HG03460 (cell line): ENCODE measurements around the gene MEX3A.
"Not testable (repeated sequence)": the region's sequence is repeated elsewhere in the genome, so short reads cannot be mapped to it uniquely, and the experiment has no call there.

Experiments
- ATAC-seq: cut with Tn5 transposase; IDR thresholded peaks from one replicate; pipeline ENCODE4 v1.9.1; 2021; ENCODE audit not compliant: unreplicated experiment

The MEX3A gene

DNA sequence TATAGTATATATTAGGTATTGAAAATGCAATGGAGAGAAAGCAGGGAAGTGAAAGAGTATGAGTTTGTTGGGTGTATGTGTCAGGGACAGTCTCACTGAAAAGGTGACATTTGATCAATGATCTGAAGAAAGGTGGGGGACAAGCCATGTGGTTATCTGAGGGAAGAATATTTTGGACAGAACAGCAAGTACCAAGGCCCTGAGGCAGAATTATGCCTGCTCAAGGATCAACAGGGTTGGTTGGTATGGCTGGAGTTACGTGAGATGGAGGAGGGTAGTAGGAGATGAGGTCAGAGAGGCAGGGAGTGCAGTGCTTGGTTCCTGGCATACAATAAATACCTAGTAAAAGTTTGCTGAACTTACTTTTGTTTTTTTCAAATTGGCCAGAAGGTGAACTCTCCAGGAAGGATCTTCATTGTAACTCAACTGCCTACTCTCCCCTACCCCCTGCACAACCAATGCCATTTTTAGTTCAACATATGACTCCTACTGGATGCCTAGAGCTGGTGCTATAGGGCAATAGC, 25.9 kb downstream of the MEX3A start:
- no peak for ATAC-seq

GRCh38 chr1:156055281-156056048, 26.8 kb downstream of the MEX3A start:
- no peak for ATAC-seq

- ATAC-seq, result peak; percentile 63
Observed at GRCh38 chr1:156054500-156055280, 27.6 kb downstream of the MEX3A start, which contains the start of gene LAMTOR2. LAMTOR2 (plus strand) TSS chr1:156054782; CDS start chr1:156054890, 108 bp downstream.

GRCh38 chr1:156053768-156054499, 28.3 kb downstream of the MEX3A start, which contains the start of gene UBQLN4:
UBQLN4 (minus strand) TSS chr1:156053798; CDS start chr1:156053701, 97 bp downstream.
- peak; percentile 49 for ATAC-seq

DNA sequence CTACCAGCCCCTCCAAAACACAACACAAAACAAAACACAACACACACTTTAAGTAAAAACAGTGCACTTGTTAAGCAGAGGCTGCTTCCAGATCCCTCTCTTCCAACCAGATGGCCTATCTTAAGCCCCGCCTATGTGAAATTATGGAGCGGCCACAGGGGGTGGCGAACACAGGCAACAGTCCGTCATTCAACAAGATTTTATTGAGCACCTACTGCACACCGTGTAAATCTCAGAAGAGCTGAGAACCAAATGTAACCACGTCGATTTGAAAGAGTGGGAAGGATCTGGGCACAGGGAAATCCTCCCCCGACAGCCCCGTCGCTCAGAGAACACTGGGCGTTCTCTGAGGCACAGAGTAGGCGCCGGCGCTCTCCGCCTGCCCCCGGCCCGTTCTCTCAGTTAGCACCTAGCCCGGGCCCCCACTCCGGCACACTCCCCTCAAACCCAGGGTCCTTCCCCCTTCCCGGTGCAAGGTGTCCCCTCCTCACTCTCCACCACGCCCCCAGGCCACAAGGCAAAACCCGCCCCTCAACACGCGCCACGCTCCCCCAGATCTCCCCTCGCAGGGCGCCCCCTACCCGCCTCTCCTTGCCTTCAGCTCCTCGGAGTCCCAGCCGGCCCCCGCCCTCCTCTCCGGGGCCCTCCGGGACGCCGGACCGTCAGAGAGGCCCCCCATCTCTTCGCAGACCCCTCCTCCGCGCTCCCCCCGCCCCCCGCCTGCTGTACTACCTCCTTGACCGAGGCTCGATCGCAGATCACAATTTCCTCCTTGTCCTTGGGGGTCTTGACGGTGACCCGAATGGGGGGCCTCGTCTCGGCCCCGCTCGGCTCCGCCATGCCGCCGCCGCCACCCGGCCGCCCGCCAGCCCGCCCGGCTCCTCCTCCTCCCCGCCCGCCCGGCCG, 29.1 kb downstream of the MEX3A start:
- no peak for ATAC-seq

- no peak for ATAC-seq
Observed at GRCh38 chr1:156051011-156051725, 31.1 kb downstream of the MEX3A start.

DNA sequence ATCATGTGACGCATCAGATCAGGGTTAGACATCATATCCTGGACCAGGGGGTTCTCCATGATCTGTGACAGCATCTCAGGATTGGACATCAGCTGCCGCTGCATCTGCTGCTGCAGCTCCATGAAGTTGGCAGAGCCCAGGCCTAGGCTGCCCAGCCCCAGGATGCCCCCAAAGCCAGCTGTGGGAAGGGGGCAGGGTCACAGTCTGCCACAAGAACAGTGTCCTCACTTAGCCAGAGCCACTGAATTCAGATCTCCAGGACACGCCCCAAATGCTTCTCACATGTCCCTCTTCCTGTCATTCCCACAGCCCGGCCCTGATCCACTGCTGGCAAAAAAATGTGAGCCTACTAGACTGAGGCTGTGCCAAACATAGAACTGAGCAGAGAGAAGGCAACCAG, 31.9 kb downstream of the MEX3A start:
- ATAC-seq, result no peak

- no peak for ATAC-seq
Observed at GRCh38 chr1:156048663-156049258, 33.5 kb downstream of the MEX3A start.

- no peak for ATAC-seq
Observed at GRCh38 chr1:156045076-156045475, 37.2 kb downstream of the MEX3A start.

DNA sequence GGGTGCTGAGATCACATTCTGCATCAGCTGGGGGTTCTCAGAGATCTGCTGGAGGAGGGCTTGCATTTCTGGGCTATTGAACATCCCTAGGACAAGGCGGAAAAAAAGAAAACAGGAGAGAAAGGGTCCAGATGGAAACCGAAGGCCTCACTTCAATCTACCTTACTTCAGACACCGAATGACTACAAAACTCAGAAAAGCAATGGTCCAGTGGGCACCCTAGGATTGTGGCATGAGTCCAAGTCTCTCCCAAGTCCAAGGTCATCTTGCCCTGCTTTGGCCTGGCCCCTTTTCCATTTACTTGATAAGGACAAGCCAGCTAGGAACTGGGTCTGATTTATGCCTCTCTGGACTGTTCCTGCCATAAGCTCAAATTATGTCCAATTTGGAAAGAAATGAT, 39.4 kb downstream of the MEX3A start:
- no peak for ATAC-seq

DNA sequence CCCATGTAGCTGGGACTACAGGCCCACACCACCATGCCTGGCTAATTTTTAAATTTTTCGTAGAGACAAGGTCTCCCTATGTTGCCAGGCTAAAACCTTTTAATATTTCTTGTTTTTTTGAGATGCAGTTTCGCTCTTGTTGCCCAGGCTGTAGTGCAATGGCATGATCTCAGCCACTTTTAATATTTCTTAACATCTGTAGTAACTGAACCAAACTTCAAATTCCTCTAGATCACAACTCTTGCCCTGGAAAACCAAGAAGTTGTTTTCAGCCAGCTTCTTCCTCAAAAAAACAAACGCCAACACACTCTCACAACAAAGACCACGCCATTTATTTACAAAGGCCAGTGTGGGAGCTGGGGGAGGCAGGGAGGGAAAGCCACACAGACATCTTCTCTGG, 47.3 kb downstream of the MEX3A start:
- not testable (repeated sequence) for ATAC-seq

- ATAC-seq, result no peak
Observed at GRCh38 chr1:156033011-156033410, 49.3 kb downstream of the MEX3A start.

DNA sequence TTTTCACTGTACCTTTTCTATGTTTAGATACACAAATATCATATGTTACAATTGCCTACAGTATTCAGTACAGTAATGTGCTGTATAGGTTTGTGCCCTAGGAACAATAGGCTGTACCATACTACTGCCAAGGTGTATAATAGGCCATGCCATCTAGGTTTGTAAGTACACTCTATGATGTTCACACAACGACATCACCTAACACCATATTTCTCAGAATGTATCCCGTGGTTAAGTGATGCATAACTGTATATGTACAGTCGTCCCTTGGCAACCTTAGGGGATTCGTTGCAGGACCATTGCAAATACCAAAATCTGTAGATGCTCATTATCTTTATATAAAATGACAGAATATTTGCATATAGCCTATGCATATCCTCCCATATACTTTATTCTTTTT, 55.7 kb downstream of the MEX3A start:
- no peak for ATAC-seq

DNA sequence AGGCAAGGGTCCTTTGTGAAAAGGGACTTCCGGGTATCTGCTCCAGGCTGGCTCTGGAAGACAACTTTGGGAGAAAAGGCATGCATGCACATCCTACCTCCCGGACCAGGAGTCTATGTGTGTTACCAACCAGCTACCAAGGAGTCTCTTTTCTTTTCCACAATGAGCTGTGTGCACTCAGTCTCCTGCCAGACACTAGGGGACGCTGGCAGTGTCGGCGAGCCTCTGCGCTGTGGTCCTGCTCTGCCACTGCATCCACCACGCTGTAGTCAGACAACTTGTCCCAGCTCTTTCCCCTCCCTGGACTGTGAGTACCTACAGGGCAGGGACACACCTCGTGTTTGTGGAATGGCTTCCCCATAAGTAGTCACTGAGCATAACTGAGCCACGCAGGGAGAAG, 56.4 kb downstream of the MEX3A start:
- no peak for ATAC-seq

- ATAC-seq, result no peak
Observed at GRCh38 chr1:156024801-156025200, 57.5 kb downstream of the MEX3A start.
